CD14-positive monocyte (primary cell): ENCODE results near the gene TMEM40. TPM values are rescaled to one million over a fixed set of nuclear protein-coding genes. Genes with fewer than 3 reads are reported as not detected.
A peak's percentile ranks its signal among the peaks of the same experiment; 100 is the strongest.

Experiments used
- DNase-seq, 3 donors: peaks; one replicate each; pipeline ENCODE4 v3.0.0-alpha.2; 2011 to 2022
- H2AFZ ChIP-seq: 2 replicates; pipeline ENCODE4 v1.6.0; 2012; ENCODE audit warnings: mild to moderate bottlenecking, low read depth, low read length, inconsistent platforms; ENCODE audit not compliant: insufficient read depth, poor library complexity, severe bottlenecking
- H3K27ac ChIP-seq, 2 donors: 1 replicate in 1 of 2; 2 replicates in 1 of 2; pipeline ENCODE4 v1.5.1; 2012 to 2013; ENCODE audit warnings: low read length in 2 of 2, control low read depth in 1 of 2, inconsistent platforms in 1 of 2, low read depth in 1 of 2, mild to moderate bottlenecking in 1 of 2
- H3K27me3 ChIP-seq, 2 donors: one replicate each; pipeline versions ENCODE4 v1.6.0 to v1.6.1; 2011 to 2013; ENCODE audit warnings: low read length in 2 of 2; ENCODE audit not compliant: control insufficient read depth in 2 of 2, insufficient read depth in 2 of 2
- H3K36me3 ChIP-seq, 2 donors: replicated peaks in 1 of 2; 1 replicate in 1 of 2; 2 replicates in 1 of 2; pipeline versions ENCODE4 v1.5.1 to v1.6.1; 2012 to 2013; ENCODE audit warnings: low read length in 2 of 2, control low read depth in 1 of 2, inconsistent platforms in 1 of 2, mild to moderate bottlenecking in 1 of 2; ENCODE audit not compliant: insufficient read depth in 2 of 2, control insufficient read depth in 1 of 2
- H3K4me1 ChIP-seq, 2 donors: 1 replicate in 1 of 2; 2 replicates in 1 of 2; pipeline versions ENCODE4 v1.5.1 to v1.6.1; 2012 to 2013; ENCODE audit warnings: low read length in 2 of 2, control low read depth in 1 of 2, inconsistent platforms in 1 of 2, mild to moderate bottlenecking in 1 of 2, moderate library complexity in 1 of 2; ENCODE audit not compliant: insufficient read depth in 2 of 2, control insufficient read depth in 1 of 2
- H3K4me2 ChIP-seq: replicated peaks from 2 replicates; pipeline ENCODE3; 2012; ENCODE audit warnings: low read length, moderate library complexity, mild to moderate bottlenecking; ENCODE audit not compliant: poor library complexity, severe bottlenecking; ENCODE audit errors: extremely low read depth
- H3K4me3 ChIP-seq, 3 experiments: fragments of 200-600 bp in 1 of 3; sonication (generic) in 1 of 3; replicated peaks in 1 of 3; 1 replicate in 2 of 3; 2 replicates in 1 of 3; pipeline ENCODE4 v1.5.1; 2011 to 2013; ENCODE audit warnings: low read length in 3 of 3, mild to moderate bottlenecking in 3 of 3, control low read depth in 2 of 3, low read depth in 2 of 3, inconsistent platforms in 1 of 3, moderate library complexity in 1 of 3
- H3K79me2 ChIP-seq: 2 replicates; pipeline ENCODE4 v1.6.0; 2012; ENCODE audit warnings: mild to moderate bottlenecking, control low read depth, inconsistent platforms, low read length, moderate library complexity; ENCODE audit not compliant: insufficient read depth
- H3K9ac ChIP-seq: 2 replicates; pipeline ENCODE4 v1.6.0; 2017; ENCODE audit warnings: low read length, mild to moderate bottlenecking; ENCODE audit not compliant: insufficient read depth, poor library complexity, severe bottlenecking
- H3K9me3 ChIP-seq, 2 donors: replicated peaks in 1 of 2; 1 replicate in 1 of 2; 2 replicates in 1 of 2; pipeline versions ENCODE4 v1.5.1 to v1.6.1; 2012 to 2013; ENCODE audit warnings: low read length in 2 of 2, control low read depth in 1 of 2; ENCODE audit not compliant: control insufficient read depth in 1 of 2, insufficient read depth in 1 of 2
- H4K20me1 ChIP-seq: 2 replicates; pipeline ENCODE4 v1.6.0; 2012; ENCODE audit warnings: mild to moderate bottlenecking, low read length, control low read depth, moderate library complexity; ENCODE audit not compliant: insufficient read depth
- H3K27ac Mint-ChIP-seq, 7 donors: one replicate each; pipeline ENCODE4 v1.8.0; 2020; ENCODE audit warnings: mild to moderate bottlenecking in 7 of 7, mixed read lengths in 7 of 7, moderate library complexity in 6 of 7, inconsistent platforms in 2 of 7
- H3K27me3 Mint-ChIP-seq, 3 donors: one replicate each; pipeline ENCODE4 v1.8.0; 2021 to 2022; ENCODE audit warnings: low read depth in 3 of 3, mild to moderate bottlenecking in 3 of 3, mixed read lengths in 3 of 3, moderate library complexity in 3 of 3, inconsistent platforms in 1 of 3
- H3K36me3 Mint-ChIP-seq, 2 donors: one replicate each; pipeline ENCODE4 v1.8.0; 2020; ENCODE audit warnings: mixed read lengths in 2 of 2, inconsistent platforms in 1 of 2, mild to moderate bottlenecking in 1 of 2
- H3K4me1 Mint-ChIP-seq: one replicate; pipeline ENCODE4 v1.8.0; 2020; ENCODE audit warnings: mild to moderate bottlenecking, mixed read lengths
- H3K4me3 Mint-ChIP-seq, 2 donors: one replicate each; pipeline ENCODE4 v1.8.0; 2020; ENCODE audit warnings: mild to moderate bottlenecking in 2 of 2, mixed read lengths in 2 of 2, moderate library complexity in 1 of 2
- H3K9me3 Mint-ChIP-seq, 7 donors: one replicate each; pipeline ENCODE4 v1.8.0; 2020 to 2022; ENCODE audit warnings: mixed read lengths in 7 of 7, mild to moderate bottlenecking in 6 of 7, moderate library complexity in 6 of 7, inconsistent platforms in 2 of 7
- WGBS: methylation state at CpG from one replicate; pipeline ENCODE4 v1.1.5; 2013; ENCODE audit warnings: missing lambda C conversion rate; ENCODE audit not compliant: insufficient coverage; 5-methylcytosine and 5-hydroxymethylcytosine counted together
- intact Hi-C, 2 donors: fragments of 100-400 bp; cut with micrococcal nuclease; formaldehyde crosslinking; loops; one replicate each; pipeline versions ENCODE4 v1.15.0 to v1.15.1; 2023
- polyA plus RNA-seq, 3 donors: library from polyadenylated mRNA; depleted of rRNA in 1 of 3; unstranded in 2 of 3; stranded (reverse) in 1 of 3; fragments of 300-500 nt in 2 of 3; fragments of >200 nt in 1 of 3; fragmentation: Illumina TruSeq in 2 of 3; gene quantifications; 1 replicate in 2 of 3; 2 replicates in 1 of 3; pipeline ENCODE4 v1.2.3, GENCODE V29; 2012 to 2021
- TF ChIP-seq, protein P1 (sequence below): fragments of 200-600 bp; IDR thresholded peaks from one replicate; pipeline ENCODE4 v1.8.0; 2022; ENCODE audit warnings: antibody characterized with exemption, mild to moderate bottlenecking

TMEM40 gene
- polyA plus RNA-seq, 3 donors: 0.92 TPM; not detected in 2

DNA sequence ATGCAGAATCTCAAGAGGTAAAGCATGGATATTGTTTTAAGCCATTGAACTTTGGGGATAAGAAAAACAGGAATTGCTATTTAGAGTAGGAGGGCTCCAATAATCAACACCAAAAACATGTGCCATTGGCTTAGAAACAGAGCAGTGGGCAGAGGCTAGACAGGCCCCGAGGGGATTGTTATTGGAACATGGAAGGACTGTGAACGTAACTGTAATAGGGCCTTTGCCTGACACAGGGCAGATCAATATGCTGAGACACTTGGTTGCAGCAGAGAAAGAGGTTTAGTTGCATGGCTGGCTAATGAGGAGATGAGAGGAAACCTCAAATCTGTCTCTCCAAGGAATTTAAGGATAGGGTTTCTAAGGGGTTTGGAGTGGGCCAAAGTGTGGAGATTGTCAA lies 58.3 kb downstream of the TMEM40 start:
- no peak overlapping the region for H3K27ac ChIP-seq
- Mint-ChIP-seq H3K4me3 (no peak overlapping the region), H3K4me1 (peaks cover 12% of the 10 kb centered on the region), H3K27ac (peak overlapping the region in 1 of 7 donors; percentile 14), H3K36me3 (no peaks in the 10 kb centered on the region), H3K27me3 (peaks cover 2 to 8% (median 2%) of the 10 kb centered on the region in 3 donors), H3K9me3 (no peaks in the 10 kb centered on the region)
- no peaks in the 10 kb centered on the region for H3K27me3 ChIP-seq
- no peaks in the 10 kb centered on the region for H3K9me3 ChIP-seq
- H3K79me2 ChIP-seq: no peaks in the 10 kb centered on the region
- H3K4me2 ChIP-seq: no peak overlapping the region
- TF ChIP-seq, protein P1, sequence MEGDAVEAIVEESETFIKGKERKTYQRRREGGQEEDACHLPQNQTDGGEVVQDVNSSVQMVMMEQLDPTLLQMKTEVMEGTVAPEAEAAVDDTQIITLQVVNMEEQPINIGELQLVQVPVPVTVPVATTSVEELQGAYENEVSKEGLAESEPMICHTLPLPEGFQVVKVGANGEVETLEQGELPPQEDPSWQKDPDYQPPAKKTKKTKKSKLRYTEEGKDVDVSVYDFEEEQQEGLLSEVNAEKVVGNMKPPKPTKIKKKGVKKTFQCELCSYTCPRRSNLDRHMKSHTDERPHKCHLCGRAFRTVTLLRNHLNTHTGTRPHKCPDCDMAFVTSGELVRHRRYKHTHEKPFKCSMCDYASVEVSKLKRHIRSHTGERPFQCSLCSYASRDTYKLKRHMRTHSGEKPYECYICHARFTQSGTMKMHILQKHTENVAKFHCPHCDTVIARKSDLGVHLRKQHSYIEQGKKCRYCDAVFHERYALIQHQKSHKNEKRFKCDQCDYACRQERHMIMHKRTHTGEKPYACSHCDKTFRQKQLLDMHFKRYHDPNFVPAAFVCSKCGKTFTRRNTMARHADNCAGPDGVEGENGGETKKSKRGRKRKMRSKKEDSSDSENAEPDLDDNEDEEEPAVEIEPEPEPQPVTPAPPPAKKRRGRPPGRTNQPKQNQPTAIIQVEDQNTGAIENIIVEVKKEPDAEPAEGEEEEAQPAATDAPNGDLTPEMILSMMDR: no peak
- no peaks in the 10 kb centered on the region for H4K20me1 ChIP-seq
- peaks cover 7 to 8% of the 10 kb centered on the region in 2 donors for H3K4me1 ChIP-seq
- no peaks in the 10 kb centered on the region for H3K36me3 ChIP-seq
- H2AFZ ChIP-seq: no peak overlapping the region
- no peak overlapping the region for H3K9ac ChIP-seq
- no peak overlapping the region for H3K4me3 ChIP-seq
- intact Hi-C loops: no loop called here
- WGBS: 94% methylated on average over 2 of the region's 2 CpGs
- no peak for DNase-seq

DNA sequence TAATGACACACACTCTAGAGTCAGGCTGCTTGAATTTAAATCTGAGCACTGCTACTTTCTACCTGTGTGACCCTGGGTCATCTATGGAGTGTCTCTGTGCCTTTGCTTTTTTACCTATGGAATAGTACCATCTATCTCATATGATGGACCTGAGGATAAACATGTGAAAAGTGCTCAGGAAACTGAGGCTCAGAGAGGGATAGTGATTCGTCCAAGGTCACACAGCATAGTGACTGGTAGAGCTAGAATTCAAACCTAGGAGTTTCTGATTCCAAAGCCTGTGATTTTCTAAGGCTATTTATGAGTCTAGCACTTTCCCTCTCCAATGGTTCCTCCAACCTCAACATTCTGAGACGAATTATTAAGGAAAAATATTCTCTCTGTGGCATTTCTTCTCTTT lies 63.1 kb downstream of the TMEM40 start:
- no peak overlapping the region for H3K9ac ChIP-seq
- peaks cover 7 to 8% of the 10 kb centered on the region in 2 donors for H3K4me1 ChIP-seq
- Mint-ChIP-seq H3K4me3 (no peak overlapping the region), H3K4me1 (peaks cover 7% of the 10 kb centered on the region), H3K36me3 (no peaks in the 10 kb centered on the region), H3K27ac (no peak overlapping the region), H3K27me3 (peaks cover 1 to 5% (median 3%) of the 10 kb centered on the region in 3 donors), H3K9me3 (no peaks in the 10 kb centered on the region)
- WGBS: 83% methylated on average over 1 of the region's 2 CpGs
- TF ChIP-seq, protein P1: no peak
- H4K20me1 ChIP-seq: no peaks in the 10 kb centered on the region
- H2AFZ ChIP-seq: peak overlapping the region; percentile 74
- H3K27ac ChIP-seq: peak overlapping the region in 1 of 2 donors; percentile 32
- no peak overlapping the region for H3K4me3 ChIP-seq
- H3K4me2 ChIP-seq: no peak overlapping the region
- intact Hi-C loops: no loop called here
- no peaks in the 10 kb centered on the region for H3K79me2 ChIP-seq
- H3K27me3 ChIP-seq: no peaks in the 10 kb centered on the region
- no peak for DNase-seq
- H3K36me3 ChIP-seq: no peaks in the 10 kb centered on the region
- no peaks in the 10 kb centered on the region for H3K9me3 ChIP-seq
